A549 (cell line): ENCODE measurements around the gene TNS3.

Experiments
- CBX8 ChIP-seq: fragments of 200-600 bp; sonication (generic); IDR thresholded peaks from 2 replicates; pipeline ENCODE4 v1.6.1; 2016
- CTCF ChIP-seq: fragments of >200 bp; sonication (Bioruptor Twin); formaldehyde crosslinking; IDR thresholded peaks from 3 replicates; pipeline ENCODE4 v1.5.1; 2016
- MYC ChIP-seq: IDR thresholded peaks from 2 replicates; pipeline ENCODE4 v1.6.1; 2012; ENCODE audit warnings: mild to moderate bottlenecking, inconsistent platforms, low read length, improper control_type of control experiment, borderline replicate concordance
- PHF8 ChIP-seq: fragments of 200-600 bp; sonication (generic); IDR thresholded peaks from 2 replicates; pipeline ENCODE4 v1.6.1; 2016; ENCODE audit warnings: low read depth, mild to moderate bottlenecking, antibody characterized with exemption, moderate library complexity, borderline replicate concordance

GRCh38 chr7:47576031-47576865 is 5.7 kb downstream of the TNS3 start:
- no peak for TF ChIP-seq CTCF
- no peak for TF ChIP-seq PHF8
- no peak for TF ChIP-seq CBX8
- peak; percentile 83 for TF ChIP-seq MYC
